Germinal center (tissue), 1 donor: ENCODE data around the gene ROPN1B.
A peak's percentile ranks its signal among the peaks of the same experiment; 100 is the strongest.
"Not testable (repeated sequence)": the region's sequence is repeated elsewhere in the genome, so short reads cannot be mapped to it uniquely, and the experiment has no call there.

Experiments used
- DNase-seq: peaks from one replicate; pipeline ENCODE4 v3.0.0; 2012; ENCODE audit warnings: mixed read lengths, low spot score

The ROPN1B gene

GRCh38 chr3:125958511-125959316 lies 10.3 kb upstream of the ROPN1B start:
- DNase-seq, result no peak

DNA sequence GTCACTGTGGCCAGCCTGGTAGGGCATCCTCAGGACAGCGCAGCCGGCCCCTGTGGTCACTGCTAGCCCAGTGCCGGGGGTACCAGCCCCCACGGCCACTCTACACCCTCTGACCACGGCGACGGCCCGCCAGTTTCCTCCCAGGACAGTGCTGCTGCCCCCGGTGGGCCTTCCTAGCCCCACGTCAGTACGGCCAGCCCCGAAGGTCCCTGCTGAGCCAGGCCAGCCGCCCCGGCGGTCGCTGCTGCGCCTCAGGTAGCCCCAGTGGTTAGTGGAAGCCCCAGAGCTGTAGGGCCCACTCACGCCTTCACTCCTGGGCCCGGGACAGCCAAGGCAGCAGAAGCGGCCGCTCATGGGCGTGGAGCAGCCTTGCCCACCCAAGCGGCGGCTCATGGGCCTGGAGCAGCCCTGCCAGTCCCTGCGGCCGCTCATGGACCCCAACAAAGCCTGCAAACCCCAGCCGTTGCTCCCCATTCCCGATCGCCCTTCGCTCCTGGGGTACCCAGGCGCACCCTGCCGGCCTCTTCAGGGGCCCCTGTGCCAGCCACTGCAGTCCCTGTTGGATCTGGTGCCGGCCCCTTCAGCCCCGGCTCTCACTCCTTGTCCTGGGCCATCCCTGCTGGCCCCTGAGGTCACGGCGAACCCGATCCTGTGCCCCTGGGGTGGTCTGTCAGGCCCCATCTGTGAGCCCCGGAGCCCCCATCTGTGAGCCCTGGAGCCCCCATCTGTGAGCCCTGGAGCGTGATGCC lies 9.5 kb upstream of the ROPN1B start:
- no peak for DNase-seq

DNA sequence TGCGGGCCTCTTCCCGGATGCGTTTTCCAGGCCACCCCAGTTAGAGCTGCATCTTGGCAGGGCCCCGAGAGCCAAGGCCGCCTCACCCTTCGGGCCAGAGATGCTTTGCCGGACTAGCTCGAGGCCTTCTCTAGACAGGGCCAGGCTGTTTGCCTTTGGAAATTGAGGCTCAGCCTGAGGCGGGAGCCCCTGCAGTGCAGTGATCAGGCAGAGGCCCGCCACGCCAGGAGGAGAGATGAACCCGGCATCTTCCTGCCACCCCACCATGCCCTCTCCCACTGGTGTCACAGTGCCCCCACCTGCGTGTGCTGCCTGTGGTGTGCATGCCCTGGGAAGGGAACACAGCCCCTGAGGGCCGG lies 8.9 kb upstream of the ROPN1B start:
- no peak for DNase-seq

DNA sequence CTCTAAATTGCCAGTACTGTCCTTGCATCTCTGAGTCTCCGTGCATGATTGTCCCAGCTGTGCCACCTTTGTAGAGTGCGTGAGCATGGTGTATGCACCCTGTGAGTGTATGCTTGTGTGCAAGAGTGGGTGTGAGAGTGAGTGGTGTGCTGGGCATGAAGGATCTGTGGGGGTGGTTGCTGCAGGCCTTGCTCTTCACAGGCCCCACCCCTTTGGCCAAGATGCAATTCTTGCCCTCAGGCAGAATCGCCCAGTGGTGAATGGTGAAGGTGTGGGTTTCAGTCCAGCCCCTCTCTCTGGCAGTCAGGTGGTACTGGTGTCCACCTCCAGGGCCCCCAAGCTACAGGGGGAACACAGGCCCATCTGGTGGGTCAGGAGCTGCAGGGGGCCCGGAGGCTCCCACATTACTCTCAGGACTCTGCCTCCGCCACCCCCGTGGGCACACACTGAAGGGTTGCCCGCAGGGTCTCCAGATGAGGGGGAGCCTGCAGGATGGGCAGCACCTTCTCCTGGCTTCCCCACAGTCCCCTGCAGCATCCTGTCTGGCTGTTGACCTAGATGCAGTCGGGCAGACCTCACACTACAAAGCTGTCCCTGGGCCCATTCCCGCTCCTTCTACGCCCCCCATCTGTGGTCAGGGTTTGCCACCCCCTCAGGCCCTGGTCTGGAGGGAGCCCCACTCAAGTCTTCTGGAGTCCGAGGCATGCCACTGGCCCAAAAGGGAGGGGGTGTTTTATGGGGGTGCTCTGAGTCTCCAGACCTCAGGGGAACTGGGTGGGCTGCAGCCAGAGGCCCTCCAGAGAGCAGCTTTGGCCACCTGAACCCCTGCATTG lies 8.3 kb upstream of the ROPN1B start:
- DNase-seq, result no peak

GRCh38 chr3:125961289-125961589 lies 7.7 kb upstream of the ROPN1B start:
- DNase-seq, result no peak

- DNase-seq, result not testable (repeated sequence)
Observed at GRCh38 chr3:125963834-125964233, 5.1 kb upstream of the ROPN1B start.

DNA sequence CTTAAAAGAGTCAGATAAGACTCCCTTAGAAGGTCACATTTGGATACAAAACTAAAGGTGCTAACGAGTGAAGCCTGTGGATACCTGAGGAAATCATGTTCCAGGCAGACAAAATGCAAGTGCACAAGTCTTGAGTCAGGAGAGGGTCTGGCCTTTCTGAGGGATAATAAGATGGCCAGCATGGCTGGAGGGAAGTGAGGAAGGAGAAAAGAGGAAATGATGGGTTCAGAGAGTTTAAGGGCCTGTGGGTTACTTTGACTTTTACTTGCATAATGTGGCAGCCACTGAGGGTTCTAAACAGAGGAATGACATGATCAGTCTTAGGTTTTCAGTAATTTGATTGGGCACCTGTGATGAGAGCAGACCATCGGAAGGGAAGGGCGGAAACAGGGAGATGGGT lies 3.5 kb upstream of the ROPN1B start:
- DNase-seq, result no peak

DNA sequence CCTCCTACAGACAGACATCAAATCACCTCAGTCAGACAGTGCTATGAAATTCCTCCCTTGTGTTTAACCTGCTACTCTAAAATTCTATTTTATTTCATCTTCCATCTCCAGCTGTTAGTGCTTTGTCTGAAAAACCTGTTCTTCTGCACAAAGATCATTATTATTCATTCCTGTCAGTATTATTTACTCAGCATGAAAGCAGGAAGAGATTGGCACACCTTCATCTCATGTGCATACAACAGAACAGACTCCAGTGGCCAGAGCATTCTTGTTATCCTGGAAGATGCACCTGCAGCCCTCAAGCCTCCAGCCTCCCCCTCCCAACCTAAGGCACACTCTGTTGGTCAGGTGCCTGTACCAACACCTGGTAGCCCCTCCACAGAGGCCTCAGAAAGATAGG lies 1.8 kb upstream of the ROPN1B start:
- no peak for DNase-seq

DNA sequence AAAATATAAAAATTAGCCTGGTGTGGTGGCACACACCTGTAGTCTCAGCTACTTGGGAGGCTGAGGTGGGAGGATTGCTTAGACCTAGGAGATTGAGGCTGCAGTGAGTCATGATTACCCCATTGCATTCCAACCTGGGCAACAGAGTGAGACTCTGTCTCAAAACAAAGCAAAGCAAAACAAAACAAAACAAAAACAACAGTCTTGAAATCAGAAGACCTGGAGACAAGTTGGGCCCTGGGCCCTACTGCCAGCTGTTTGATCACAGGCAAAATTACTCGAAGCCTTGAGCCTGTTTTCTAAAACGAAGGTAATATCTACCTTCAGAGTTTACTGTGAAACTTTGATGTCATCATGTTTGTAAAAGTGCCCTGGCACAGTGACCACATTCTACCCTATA lies 857 bp upstream of the ROPN1B start:
- not testable (repeated sequence) for DNase-seq

DNA sequence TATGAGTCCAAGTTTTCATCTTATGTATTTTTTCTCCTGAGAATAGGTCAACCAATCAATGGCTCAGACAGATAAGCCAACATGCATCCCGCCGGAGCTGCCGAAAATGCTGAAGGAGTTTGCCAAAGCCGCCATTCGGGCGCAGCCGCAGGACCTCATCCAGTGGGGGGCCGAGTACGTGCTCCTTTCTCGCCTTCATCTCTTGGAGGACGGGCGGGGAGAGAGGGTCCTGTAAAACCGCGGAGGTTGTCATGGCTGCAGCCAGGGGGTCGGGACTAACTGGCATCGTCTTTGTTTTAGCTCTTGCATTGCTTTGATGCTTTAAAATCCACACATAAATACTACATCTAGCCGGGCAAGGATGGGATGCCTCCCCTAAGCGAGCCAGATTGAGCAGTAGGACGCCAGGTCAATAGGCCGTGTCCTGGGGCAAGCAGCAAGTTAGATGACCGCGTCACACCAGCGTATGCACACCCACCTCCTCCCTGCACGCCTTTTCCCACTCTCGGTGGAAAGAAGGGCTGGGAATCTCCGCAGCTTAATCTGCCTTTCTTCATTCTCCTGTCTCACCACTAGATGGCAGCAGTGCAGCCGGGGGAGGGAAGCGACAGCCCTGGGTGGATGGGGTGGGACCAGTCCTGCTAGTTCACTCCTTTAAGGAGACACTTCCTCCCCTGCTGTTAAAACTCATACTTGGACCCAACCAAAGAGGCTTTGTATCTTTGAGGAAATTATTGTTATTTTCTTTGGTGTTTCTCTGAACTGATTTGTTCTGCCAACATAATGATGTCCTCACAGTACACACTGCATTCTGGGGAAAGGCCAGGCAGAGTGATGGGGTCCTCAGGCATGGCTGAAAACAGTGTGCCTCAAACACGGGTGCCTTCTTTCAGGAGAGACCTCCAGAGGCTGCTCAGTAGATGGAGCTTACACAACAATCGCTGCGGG lies 3.3 kb downstream of the ROPN1B start:
- DNase-seq, result not testable (repeated sequence)

DNA sequence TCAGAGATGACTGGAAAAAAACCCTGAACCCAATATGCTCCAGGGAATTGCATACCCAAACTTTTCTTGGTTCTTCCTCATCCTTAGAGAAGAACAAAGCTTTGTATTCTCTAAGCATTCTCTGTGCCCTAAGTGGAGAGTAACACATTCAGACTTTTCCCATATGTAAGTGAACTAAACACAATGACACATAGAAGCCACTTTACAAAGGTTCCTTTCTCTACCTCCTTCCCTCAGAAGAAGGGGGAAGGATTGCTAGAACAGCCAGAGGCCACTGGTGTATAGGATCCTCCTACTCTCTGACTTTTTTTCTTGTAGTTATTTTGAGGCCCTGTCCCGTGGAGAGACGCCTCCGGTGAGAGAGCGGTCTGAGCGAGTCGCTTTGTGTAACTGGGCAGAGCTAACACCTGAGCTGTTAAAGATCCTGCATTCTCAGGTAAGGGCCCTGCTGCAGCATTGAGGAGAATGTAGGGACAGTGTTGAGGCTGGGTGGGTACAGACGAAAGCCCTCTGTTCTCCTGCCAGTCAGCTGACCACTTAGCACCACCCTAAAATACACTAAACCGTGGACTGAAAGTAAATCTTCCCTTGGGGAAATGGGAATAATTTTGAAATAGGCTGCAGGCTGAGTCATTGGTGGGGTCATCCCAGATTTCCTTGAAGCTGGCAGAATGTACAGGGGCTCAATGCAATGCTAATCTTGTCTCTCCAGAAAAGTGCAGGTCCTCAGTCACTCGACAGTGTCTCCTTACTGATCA lies 6.4 kb downstream of the ROPN1B start:
- not testable (repeated sequence) for DNase-seq

DNA sequence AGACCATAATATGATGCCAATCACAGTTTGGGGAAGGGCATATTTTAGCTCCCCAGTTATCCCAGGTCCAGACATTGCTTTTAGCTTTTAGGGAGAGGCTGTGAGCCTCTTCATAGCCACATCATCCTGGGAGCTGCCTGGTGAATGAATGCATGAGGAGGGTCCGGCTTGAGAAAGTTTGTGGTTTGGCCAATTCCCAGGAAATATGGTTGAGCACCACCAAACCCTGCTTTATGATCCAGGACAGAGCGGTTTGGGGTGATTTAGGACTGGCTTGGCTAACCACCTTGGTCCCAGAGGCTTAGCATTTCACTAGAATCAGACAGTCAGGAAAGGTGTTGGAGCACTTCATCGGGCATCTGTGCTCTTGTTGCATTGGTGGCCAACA lies 7.0 kb downstream of the ROPN1B start:
- not testable (repeated sequence) for DNase-seq

GRCh38 chr3:125977104-125977503 lies 8.1 kb downstream of the ROPN1B start:
- DNase-seq, result not testable (repeated sequence)

GRCh38 chr3:125984951-125985350 lies 16.0 kb downstream of the ROPN1B start:
- DNase-seq, result not testable (repeated sequence)

DNA sequence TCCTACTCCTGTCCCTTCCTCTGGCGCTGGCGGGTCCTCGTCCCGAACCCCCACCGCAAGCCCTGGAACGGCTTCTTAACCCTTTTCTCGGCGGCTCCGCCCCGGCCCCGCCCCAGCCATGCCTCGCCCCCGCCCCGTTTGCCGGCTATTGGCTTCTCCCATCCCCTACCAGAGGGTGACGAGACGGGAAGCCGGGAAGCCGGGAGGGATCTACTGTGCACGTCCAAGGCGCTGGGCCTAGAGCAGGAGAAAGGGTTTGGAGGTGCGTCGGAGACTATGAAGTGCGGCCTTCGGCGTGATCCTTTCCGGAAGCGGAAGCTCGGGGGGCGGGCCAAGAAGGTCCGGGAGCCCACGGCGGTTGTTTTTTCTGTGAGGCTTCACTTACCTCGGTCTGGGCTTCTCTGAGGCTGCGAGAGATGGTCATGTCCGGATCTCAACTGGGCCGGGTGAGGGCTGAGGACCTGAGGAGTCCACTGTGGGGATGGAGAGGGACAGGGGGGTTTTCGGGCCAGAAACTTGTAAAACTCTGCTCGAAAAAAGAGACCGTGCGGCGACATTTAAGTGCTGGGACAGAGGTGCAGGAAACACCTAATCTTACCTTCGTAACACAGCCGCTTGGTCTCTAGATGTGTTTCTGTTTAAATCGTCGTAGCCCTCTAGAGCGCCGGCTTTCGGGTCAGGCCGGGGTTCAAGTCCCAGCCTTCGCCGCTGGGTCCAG lies 21.4 kb downstream of the ROPN1B start:
- DNase-seq, result peak; percentile 68

DNA sequence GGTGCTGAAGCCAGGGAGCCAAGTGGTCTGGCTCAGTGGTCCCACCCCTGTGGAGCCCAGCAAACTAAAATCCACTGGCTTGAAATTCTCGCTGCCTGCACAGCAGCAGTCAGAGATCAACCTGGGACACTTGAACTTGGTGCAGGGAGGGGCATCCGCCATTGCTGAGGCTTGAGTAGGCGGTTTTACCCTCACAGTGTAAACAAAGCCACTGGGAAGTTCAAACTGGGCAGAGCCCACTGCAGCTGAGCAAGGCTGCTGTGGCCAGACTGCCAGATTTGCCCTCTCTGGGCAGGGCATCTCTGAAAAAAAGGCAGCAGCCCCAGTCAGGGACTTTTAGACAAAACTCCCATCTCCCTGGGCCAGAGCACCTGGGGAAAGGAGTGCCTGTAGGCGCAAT lies 27.8 kb downstream of the ROPN1B start:
- DNase-seq, result not testable (repeated sequence)

GRCh38 chr3:126002189-126002588 lies 33.2 kb downstream of the ROPN1B start:
- no peak for DNase-seq

DNA sequence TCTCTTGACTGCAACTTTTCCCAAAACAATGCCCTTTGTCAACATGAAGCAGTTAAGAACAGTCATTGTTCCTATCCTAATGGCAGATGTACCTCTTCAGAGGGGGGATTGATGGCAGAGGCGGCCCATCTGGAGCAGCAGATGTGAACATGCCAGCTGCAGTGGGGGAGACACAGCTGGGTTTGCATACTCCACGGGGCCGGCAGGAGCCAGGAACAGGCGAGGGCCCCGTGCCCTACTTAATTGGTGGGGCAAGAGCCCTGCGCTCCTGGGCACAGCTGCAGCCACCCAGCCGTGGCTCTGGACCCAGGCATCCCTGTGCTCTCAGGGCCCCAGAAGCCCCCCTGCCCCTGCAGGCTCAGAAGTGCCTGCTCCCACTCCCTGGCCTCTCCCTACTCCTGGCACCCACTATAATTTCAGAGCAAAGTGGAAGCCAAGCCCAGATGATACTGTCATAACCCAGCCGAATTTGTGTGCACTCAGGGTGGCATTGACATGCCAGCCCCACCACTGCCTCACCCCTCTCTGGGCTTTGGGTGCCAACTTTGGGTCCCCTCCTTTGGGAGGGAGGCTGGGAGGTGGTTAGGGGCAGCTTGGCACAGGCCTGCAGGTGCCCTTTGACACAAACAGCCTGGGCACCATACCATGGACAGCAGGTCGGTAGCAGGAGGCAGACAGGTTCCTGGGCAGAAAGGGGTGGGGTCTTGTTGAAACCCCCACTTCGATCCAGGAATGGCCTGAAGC lies 34.6 kb downstream of the ROPN1B start:
- no peak for DNase-seq

GRCh38 chr3:126004217-126004616 lies 35.2 kb downstream of the ROPN1B start:
- no peak for DNase-seq

- no peak for DNase-seq
Observed at GRCh38 chr3:126004692-126005091, 35.7 kb downstream of the ROPN1B start.
